GM23338 (cell line): ENCODE measurements around the gene MAP3K5. TPM values are rescaled to one million over a fixed set of nuclear protein-coding genes. Genes with fewer than 3 reads are reported as not detected.

ENCODE experiments used
- ATAC-seq: fragments of 200-7000 bp; cut with Tn5 transposase; 3 replicates; pipeline ENCODE4 v1.9.1; 2020
- DNase-seq: peaks from one replicate; pipeline ENCODE4 v3.0.0-alpha.2; 2015; ENCODE audit warnings: low spot score
- H2AFZ ChIP-seq: fragments of 200-600 bp; sonication (generic); 2 replicates; pipeline ENCODE4 v1.8.0; 2016; ENCODE audit warnings: antibody characterized with exemption, mild to moderate bottlenecking, moderate library complexity
- H3F3A ChIP-seq: fragments of 200-600 bp; sonication (generic); replicated peaks from 2 replicates; pipeline ENCODE4 v1.8.0; 2017; ENCODE audit warnings: antibody characterized with exemption, mixed run types, low read depth
- H3K27ac ChIP-seq: fragments of 200-600 bp; sonication (generic); 2 replicates; pipeline ENCODE4 v1.6.1; 2016; ENCODE audit warnings: low read depth
- H3K27me3 ChIP-seq: fragments of 200-600 bp; sonication (generic); 2 replicates; pipeline ENCODE4 v1.8.0; 2016; ENCODE audit warnings: mild to moderate bottlenecking, mixed run types, moderate library complexity; ENCODE audit not compliant: insufficient read depth
- H3K36me3 ChIP-seq: fragments of 200-600 bp; sonication (generic); 2 replicates; pipeline ENCODE4 v1.8.0; 2016; ENCODE audit warnings: mild to moderate bottlenecking; ENCODE audit not compliant: insufficient read depth
- H3K4me1 ChIP-seq: fragments of 200-600 bp; sonication (generic); 2 replicates; pipeline ENCODE4 v1.8.0; 2016; ENCODE audit warnings: mild to moderate bottlenecking, moderate library complexity; ENCODE audit not compliant: insufficient read depth
- H3K4me2 ChIP-seq: fragments of 200-600 bp; sonication (generic); 2 replicates; pipeline ENCODE4 v1.7.1; 2017; ENCODE audit warnings: mixed run types
- H3K4me3 ChIP-seq: fragments of 200-600 bp; sonication (generic); 2 replicates; pipeline ENCODE4 v1.6.1; 2016; ENCODE audit warnings: mixed run types
- H3K79me2 ChIP-seq: fragments of 200-600 bp; sonication (generic); replicated peaks from 2 replicates; pipeline ENCODE4 v1.8.0; 2017; ENCODE audit warnings: mild to moderate bottlenecking; ENCODE audit not compliant: insufficient read depth
- H3K9me2 ChIP-seq: fragments of 200-600 bp; sonication (generic); 2 replicates; pipeline ENCODE4 v1.8.0; 2017; ENCODE audit not compliant: insufficient read depth
- H4K20me1 ChIP-seq: fragments of 200-600 bp; sonication (generic); replicated peaks from 2 replicates; pipeline ENCODE4 v1.8.0; 2017; ENCODE audit warnings: mild to moderate bottlenecking; ENCODE audit not compliant: insufficient read depth
- H3K27ac Mint-ChIP-seq: 2 replicates; pipeline ENCODE4 v1.8.0; 2020; ENCODE audit warnings: inconsistent platforms, mild to moderate bottlenecking, moderate library complexity, mixed read lengths
- H3K27me3 Mint-ChIP-seq: 3 replicates; pipeline ENCODE4 v1.8.0; 2022; ENCODE audit warnings: low read depth, mild to moderate bottlenecking, moderate library complexity, mixed read lengths, inconsistent platforms; ENCODE audit not compliant: insufficient read depth, poor library complexity
- H3K36me3 Mint-ChIP-seq: 3 replicates; pipeline ENCODE4 v1.8.0; 2021; ENCODE audit warnings: low read depth, mild to moderate bottlenecking, inconsistent platforms, moderate library complexity, mixed read lengths
- H3K4me1 Mint-ChIP-seq: 3 replicates; pipeline ENCODE4 v1.8.0; 2020; ENCODE audit warnings: mild to moderate bottlenecking, inconsistent platforms, mixed read lengths
- H3K4me3 Mint-ChIP-seq: 3 replicates; pipeline ENCODE4 v1.8.0; 2021; ENCODE audit warnings: moderate library complexity, mild to moderate bottlenecking, inconsistent platforms, mixed read lengths
- H3K9me3 Mint-ChIP-seq: 3 replicates; pipeline ENCODE4 v1.8.0; 2020; ENCODE audit warnings: moderate library complexity, mild to moderate bottlenecking, inconsistent platforms, mixed read lengths
- EZH2 ChIP-seq: fragments of 200-600 bp; sonication (generic); IDR thresholded peaks from one replicate; pipeline ENCODE4 v1.8.0; 2017; ENCODE audit warnings: antibody characterized with exemption, mild to moderate bottlenecking, low read depth; ENCODE audit not compliant: unreplicated experiment
- EZH2phosphoT487 ChIP-seq: fragments of 200-600 bp; sonication (generic); IDR thresholded peaks from one replicate; pipeline ENCODE4 v1.8.1; 2018; ENCODE audit warnings: antibody characterized with exemption; ENCODE audit not compliant: unreplicated experiment
- NANOG ChIP-seq: IDR thresholded peaks from 2 replicates; pipeline ENCODE4 v1.6.1; 2016; ENCODE audit warnings: antibody characterized with exemption, borderline replicate concordance
- POLR2AphosphoS5 ChIP-seq: IDR thresholded peaks from 2 replicates; pipeline ENCODE4 v1.6.1; 2016; ENCODE audit warnings: antibody characterized with exemption, low read depth
- STAT1 ChIP-seq: IDR thresholded peaks from one replicate; pipeline ENCODE4 v1.6.1; 2016; ENCODE audit warnings: antibody characterized with exemption; ENCODE audit not compliant: unreplicated experiment
- ZNF331 ChIP-seq: fragments of 250-450 bp; sonication (Bioruptor Pico); IDR thresholded peaks from 2 replicates; pipeline ENCODE4 v1.5.0; 2020; ENCODE audit warnings: low read depth, mild to moderate bottlenecking, moderate library complexity
- polyA plus RNA-seq: library from polyadenylated mRNA; unstranded; fragments of >200 nt; fragmentation: Nextera tagmentation; extraction: Ambion mirVana; gene quantifications from 2 replicates; pipeline ENCODE4 v1.2.1, GENCODE V29; 2016
- total RNA-seq: library from RNA; depleted of rRNA; stranded (reverse); fragments of >200 nt; shearing (Covaris generic); gene quantifications from 2 replicates; pipeline ENCODE4 v1.2.3, GENCODE V29; 2014
- TF ChIP-seq, protein P1 (sequence below): IDR thresholded peaks from one replicate; pipeline ENCODE4 v1.6.1; 2018; ENCODE audit warnings: antibody characterized with exemption; ENCODE audit not compliant: unreplicated experiment
- TF ChIP-seq, protein P2 (sequence below), 2 experiments: fragments of 200-600 bp in 1 of 2; sonication (generic) in 1 of 2; conservative IDR thresholded peaks; 2 replicates each; pipeline versions ENCODE4 v1.5.1 to v1.6.1; 2016 to 2017; ENCODE audit warnings: antibody characterized with exemption in 2 of 2, low read depth in 2 of 2, mild to moderate bottlenecking in 2 of 2, moderate library complexity in 1 of 2
- TF ChIP-seq, protein P3 (sequence below): fragments of 250-450 bp; sonication (Bioruptor Pico); IDR thresholded peaks from 2 replicates; pipeline ENCODE4 v1.5.0; 2020; ENCODE audit warnings: mild to moderate bottlenecking, moderate library complexity

The MAP3K5 gene
- total and polyA plus RNA-seq, 2 experiments from 2014 or later, result 0.76 to 2.8 TPM

DNA sequence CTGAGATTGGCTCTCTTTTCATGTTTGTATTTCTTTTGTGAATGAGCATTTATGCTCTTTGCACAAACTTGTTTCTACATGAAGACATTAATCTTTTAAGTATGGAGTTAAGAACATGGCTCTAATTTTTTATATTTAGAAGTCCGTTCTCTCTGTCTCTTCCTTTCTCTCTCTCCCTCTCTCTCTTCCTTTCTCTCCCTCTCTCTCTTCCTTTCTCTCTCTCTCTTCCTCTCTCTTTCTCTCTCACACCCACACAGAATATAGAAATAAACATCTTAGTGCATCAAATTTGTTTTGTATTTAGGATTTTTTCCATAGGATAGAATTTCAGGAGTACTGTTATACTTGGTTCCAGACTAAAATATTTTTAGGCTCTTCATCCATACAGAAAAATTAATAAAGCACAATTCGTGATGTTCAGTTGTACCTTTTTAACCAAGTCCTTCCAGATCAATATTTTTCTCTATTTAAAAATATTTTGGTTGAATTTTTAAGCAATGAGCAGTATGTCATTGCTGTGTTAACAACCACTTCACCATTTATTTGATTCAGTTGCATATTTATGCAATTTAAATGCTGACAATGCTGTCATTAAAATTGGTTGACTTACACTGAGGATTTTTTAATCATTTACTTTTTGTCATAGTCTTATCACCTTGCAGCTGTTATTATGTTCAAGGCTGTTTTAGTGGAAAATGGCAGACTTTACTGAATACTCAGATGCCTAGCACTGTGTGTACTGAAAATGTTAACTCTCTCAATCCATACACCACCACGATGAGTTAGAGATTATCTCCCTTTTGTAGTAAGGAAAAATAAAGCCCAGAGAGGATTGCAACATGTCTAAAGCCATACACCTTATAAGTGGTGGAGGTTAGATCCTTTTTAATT lies 129.7 kb downstream of the MAP3K5 start:
- no peak for DNase-seq
- no peak overlapping the region for H3K27ac ChIP-seq
- H2AFZ ChIP-seq, result no peak overlapping the region
- ATAC-seq, result no peak
- TF ChIP-seq STAT1 (no peak), POLR2AphosphoS5 (no peak), EZH2 (no peak), NANOG (no peak), EZH2phosphoT487 (no peak), ZNF331 (CRISPR knock-in tag) (no peak)
- TF ChIP-seq, protein P1, sequence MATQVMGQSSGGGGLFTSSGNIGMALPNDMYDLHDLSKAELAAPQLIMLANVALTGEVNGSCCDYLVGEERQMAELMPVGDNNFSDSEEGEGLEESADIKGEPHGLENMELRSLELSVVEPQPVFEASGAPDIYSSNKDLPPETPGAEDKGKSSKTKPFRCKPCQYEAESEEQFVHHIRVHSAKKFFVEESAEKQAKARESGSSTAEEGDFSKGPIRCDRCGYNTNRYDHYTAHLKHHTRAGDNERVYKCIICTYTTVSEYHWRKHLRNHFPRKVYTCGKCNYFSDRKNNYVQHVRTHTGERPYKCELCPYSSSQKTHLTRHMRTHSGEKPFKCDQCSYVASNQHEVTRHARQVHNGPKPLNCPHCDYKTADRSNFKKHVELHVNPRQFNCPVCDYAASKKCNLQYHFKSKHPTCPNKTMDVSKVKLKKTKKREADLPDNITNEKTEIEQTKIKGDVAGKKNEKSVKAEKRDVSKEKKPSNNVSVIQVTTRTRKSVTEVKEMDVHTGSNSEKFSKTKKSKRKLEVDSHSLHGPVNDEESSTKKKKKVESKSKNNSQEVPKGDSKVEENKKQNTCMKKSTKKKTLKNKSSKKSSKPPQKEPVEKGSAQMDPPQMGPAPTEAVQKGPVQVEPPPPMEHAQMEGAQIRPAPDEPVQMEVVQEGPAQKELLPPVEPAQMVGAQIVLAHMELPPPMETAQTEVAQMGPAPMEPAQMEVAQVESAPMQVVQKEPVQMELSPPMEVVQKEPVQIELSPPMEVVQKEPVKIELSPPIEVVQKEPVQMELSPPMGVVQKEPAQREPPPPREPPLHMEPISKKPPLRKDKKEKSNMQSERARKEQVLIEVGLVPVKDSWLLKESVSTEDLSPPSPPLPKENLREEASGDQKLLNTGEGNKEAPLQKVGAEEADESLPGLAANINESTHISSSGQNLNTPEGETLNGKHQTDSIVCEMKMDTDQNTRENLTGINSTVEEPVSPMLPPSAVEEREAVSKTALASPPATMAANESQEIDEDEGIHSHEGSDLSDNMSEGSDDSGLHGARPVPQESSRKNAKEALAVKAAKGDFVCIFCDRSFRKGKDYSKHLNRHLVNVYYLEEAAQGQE, result no peak
- TF ChIP-seq, protein P2, sequence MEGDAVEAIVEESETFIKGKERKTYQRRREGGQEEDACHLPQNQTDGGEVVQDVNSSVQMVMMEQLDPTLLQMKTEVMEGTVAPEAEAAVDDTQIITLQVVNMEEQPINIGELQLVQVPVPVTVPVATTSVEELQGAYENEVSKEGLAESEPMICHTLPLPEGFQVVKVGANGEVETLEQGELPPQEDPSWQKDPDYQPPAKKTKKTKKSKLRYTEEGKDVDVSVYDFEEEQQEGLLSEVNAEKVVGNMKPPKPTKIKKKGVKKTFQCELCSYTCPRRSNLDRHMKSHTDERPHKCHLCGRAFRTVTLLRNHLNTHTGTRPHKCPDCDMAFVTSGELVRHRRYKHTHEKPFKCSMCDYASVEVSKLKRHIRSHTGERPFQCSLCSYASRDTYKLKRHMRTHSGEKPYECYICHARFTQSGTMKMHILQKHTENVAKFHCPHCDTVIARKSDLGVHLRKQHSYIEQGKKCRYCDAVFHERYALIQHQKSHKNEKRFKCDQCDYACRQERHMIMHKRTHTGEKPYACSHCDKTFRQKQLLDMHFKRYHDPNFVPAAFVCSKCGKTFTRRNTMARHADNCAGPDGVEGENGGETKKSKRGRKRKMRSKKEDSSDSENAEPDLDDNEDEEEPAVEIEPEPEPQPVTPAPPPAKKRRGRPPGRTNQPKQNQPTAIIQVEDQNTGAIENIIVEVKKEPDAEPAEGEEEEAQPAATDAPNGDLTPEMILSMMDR (conservative IDR thresholded peaks at IDR 0.05; ENCODE audit: low read depth in 2 of 2), result no peak
- TF ChIP-seq, protein P3, sequence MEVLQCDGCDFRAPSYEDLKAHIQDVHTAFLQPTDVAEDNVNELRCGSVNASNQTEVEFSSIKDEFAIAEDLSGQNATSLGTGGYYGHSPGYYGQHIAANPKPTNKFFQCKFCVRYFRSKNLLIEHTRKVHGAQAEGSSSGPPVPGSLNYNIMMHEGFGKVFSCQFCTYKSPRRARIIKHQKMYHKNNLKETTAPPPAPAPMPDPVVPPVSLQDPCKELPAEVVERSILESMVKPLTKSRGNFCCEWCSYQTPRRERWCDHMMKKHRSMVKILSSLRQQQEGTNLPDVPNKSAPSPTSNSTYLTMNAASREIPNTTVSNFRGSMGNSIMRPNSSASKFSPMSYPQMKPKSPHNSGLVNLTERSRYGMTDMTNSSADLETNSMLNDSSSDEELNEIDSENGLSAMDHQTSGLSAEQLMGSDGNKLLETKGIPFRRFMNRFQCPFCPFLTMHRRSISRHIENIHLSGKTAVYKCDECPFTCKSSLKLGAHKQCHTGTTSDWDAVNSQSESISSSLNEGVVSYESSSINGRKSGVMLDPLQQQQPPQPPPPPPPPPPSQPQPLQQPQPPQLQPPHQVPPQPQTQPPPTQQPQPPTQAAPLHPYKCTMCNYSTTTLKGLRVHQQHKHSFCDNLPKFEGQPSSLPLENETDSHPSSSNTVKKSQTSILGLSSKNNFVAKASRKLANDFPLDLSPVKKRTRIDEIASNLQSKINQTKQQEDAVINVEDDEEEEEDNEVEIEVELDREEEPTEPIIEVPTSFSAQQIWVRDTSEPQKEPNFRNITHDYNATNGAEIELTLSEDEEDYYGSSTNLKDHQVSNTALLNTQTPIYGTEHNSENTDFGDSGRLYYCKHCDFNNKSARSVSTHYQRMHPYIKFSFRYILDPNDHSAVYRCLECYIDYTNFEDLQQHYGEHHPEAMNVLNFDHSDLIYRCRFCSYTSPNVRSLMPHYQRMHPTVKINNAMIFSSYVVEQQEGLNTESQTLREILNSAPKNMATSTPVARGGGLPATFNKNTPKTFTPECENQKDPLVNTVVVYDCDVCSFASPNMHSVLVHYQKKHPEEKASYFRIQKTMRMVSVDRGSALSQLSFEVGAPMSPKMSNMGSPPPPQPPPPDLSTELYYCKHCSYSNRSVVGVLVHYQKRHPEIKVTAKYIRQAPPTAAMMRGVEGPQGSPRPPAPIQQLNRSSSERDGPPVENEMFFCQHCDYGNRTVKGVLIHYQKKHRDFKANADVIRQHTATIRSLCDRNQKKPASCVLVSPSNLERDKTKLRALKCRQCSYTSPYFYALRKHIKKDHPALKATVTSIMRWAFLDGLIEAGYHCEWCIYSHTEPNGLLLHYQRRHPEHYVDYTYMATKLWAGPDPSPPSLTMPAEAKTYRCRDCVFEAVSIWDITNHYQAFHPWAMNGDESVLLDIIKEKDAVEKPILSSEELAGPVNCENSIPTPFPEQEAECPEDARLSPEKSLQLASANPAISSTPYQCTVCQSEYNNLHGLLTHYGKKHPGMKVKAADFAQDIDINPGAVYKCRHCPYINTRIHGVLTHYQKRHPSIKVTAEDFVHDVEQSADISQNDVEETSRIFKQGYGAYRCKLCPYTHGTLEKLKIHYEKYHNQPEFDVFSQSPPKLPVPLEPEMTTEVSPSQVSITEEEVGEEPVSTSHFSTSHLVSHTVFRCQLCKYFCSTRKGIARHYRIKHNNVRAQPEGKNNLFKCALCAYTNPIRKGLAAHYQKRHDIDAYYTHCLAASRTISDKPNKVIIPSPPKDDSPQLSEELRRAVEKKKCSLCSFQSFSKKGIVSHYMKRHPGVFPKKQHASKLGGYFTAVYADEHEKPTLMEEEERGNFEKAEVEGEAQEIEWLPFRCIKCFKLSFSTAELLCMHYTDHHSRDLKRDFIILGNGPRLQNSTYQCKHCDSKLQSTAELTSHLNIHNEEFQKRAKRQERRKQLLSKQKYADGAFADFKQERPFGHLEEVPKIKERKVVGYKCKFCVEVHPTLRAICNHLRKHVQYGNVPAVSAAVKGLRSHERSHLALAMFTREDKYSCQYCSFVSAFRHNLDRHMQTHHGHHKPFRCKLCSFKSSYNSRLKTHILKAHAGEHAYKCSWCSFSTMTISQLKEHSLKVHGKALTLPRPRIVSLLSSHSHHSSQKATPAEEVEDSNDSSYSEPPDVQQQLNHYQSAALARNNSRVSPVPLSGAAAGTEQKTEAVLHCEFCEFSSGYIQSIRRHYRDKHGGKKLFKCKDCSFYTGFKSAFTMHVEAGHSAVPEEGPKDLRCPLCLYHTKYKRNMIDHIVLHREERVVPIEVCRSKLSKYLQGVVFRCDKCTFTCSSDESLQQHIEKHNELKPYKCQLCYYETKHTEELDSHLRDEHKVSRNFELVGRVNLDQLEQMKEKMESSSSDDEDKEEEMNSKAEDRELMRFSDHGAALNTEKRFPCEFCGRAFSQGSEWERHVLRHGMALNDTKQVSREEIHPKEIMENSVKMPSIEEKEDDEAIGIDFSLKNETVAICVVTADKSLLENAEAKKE, result no peak
- no peaks in the 10 kb centered on the region for H3K9me3 Mint-ChIP-seq
- H3K4me3 Mint-ChIP-seq, result no peak overlapping the region
- H3K36me3 Mint-ChIP-seq, result no peaks in the 10 kb centered on the region
- H3K4me1 Mint-ChIP-seq, result no peaks in the 10 kb centered on the region
- H4K20me1 ChIP-seq, result no peaks in the 10 kb centered on the region
- no peak overlapping the region for H3K27ac Mint-ChIP-seq
- H3K9me2 ChIP-seq, result no peaks in the 10 kb centered on the region
- H3F3A ChIP-seq, result no peaks in the 10 kb centered on the region
- H3K4me2 ChIP-seq, result no peak overlapping the region
- H3K4me1 ChIP-seq, result peaks cover 6% of the 10 kb centered on the region; the same call in 1 of the 2 replicates
- H3K27me3 Mint-ChIP-seq, result no peaks in the 10 kb centered on the region
- H3K79me2 ChIP-seq, result no peaks in the 10 kb centered on the region
- H3K36me3 ChIP-seq, result no peaks in the 10 kb centered on the region
- H3K27me3 ChIP-seq, result no peaks in the 10 kb centered on the region
- no peak overlapping the region for H3K4me3 ChIP-seq
